ENCODE measurements around the gene F2RL1. TPM values are rescaled to one million over a fixed set of nuclear protein-coding genes. Genes with fewer than 3 reads are reported as not detected.

The F2RL1 gene
- total and polyA plus RNA-seq, 2 of the 8 experiments (the other 6 are each of a cell fraction or from before 2014, with no cell fraction given), result 23.2 to 26.6 TPM

DNA sequence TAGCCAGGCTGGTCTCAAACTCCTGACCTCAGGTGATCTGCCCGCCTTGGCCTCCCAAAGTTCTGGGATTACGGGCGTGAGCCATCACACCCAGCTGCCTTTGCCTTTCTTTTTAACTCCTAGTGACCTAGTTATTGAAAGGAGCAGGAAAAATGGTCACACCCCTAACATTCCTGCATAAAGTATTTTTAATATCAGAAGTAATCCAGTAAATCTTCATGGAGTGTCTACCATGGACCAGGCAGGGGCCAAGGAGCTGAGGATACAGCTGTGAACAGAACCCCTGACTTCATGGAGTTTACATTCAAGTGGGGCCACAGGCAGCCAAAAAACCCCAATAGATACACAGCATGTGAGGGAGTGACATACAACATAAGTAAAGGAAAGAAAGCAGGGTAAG is 18.3 kb upstream of the F2RL1 start:
- Histone ChIP-seq H3K4me3 (ENCODE audit: extremely low read depth in 1 of 4, insufficient read depth in 2 of 4, low read depth in 3 of 4, low read length in 4 of 4) (no peak overlapping the region), H2BK5ac (ENCODE audit: low read depth, low read length) (no peak overlapping the region), H3K4me2 (ENCODE audit: insufficient read depth in 1 of 2, low read depth in 2 of 2, low read length in 2 of 2) (no peak overlapping the region), H2BK20ac (ENCODE audit: low read length) (no peak overlapping the region), H2AK5ac (ENCODE audit: low read depth, low read length) (no peak overlapping the region), H3K14ac (ENCODE audit: insufficient read length) (no peak overlapping the region), H3K27me3 (replicated peaks in 1 of 4; ENCODE audit: control insufficient read depth in 3 of 4, extremely low read depth in 1 of 4, insufficient read depth in 3 of 4, low read length in 3 of 4) (no peaks in the 10 kb centered on the region; a peak in 1 of 7 replicates), H3K18ac (ENCODE audit: extremely low read depth, low read length) (no peak overlapping the region), H3K79me1 (ENCODE audit: low read depth, low read length) (no peaks in the 10 kb centered on the region), H3K36me3 (ENCODE audit: control insufficient read depth in 2 of 4, insufficient read depth in 4 of 4, low read length in 3 of 4) (no peaks in the 10 kb centered on the region), H3K27ac (ENCODE audit: low read depth, low read length) (no peak overlapping the region), H3K79me2 (ENCODE audit: control insufficient read depth in 1 of 2, insufficient read depth in 2 of 2, low read length in 2 of 2) (no peaks in the 10 kb centered on the region), H4K91ac (replicated peaks; ENCODE audit: insufficient read length, low read length) (no peak overlapping the region), H3K56ac (replicated peaks; ENCODE audit: insufficient read length, low read depth, low read length) (no peak overlapping the region), H4K8ac (ENCODE audit: extremely low read depth, insufficient read depth, low read length) (no peak overlapping the region), H2AFZ (ENCODE audit: low read length) (no peak overlapping the region), H3K9ac (replicated peaks in 1 of 4; ENCODE audit: extremely low read depth in 1 of 4, low read depth in 3 of 4, low read length in 3 of 4) (no peak overlapping the region), H3K4me1 (replicated peaks in 1 of 4; ENCODE audit: control insufficient read depth in 3 of 4, insufficient read depth in 4 of 4, low read length in 3 of 4) (peaks cover 0 to 2% (median 0%) of the 10 kb centered on the region in 4 experiments; a peak in 3 of 7 replicates), H3K23ac (ENCODE audit: insufficient read length) (no peak overlapping the region), H2BK15ac (ENCODE audit: low read length) (no peak overlapping the region), H4K20me1 (replicated peaks in 1 of 2; ENCODE audit: control insufficient read depth in 1 of 2, insufficient read depth in 2 of 2, low read length in 2 of 2) (no peaks in the 10 kb centered on the region), H2BK12ac (ENCODE audit: low read depth, low read length) (no peak overlapping the region), H4K5ac (ENCODE audit: insufficient read length, low read depth, low read length) (no peak overlapping the region), H3K23me2 (ENCODE audit: low read depth, low read length) (no peaks in the 10 kb centered on the region), H3K9me3 (ENCODE audit: insufficient read depth in 2 of 2, low read depth in 1 of 2, low read length in 1 of 2) (no peaks in the 10 kb centered on the region), H3K4ac (replicated peaks; ENCODE audit: insufficient read length, low read depth, low read length) (no peak overlapping the region), H2BK120ac (replicated peaks; ENCODE audit: low read depth, low read length) (no peak overlapping the region)
- ChIA-PET POLR2A (ENCODE audit: partially characterized antibody) (interaction anchor here (1.5 to 11.5 kb wide), 2 partner anchors 10 to 18 kb away, joined by 4 to 131 read pairs; partner anchors contain the start of gene F2RL1), CTCF (ENCODE audit: partially characterized antibody) (interaction anchor here (1.4 kb wide), 1 partner anchor 10 kb away, joined by 3 read pairs; no protein-coding TSS in a partner anchor)
- FAIRE-seq (no peak), DNase-seq (ENCODE audit: low read depth in 1 of 2, low spot score in 2 of 2) (no peak)
- 93% methylated on average over 3 of the region's 3 CpGs; no CpG with 5 or more reads in 1 of the 2 experiments for WGBS, 2 experiments (ENCODE audit: extremely low coverage in 1 of 2, insufficient coverage in 1 of 2, insufficient read length in 1 of 2, insufficient replicate concordance in 2 of 2, low coverage in 1 of 2, low lambda C conversion rate in 2 of 2, missing lambda C conversion rate in 1 of 2)
- TF ChIP-seq YY1 (IDR thresholded peaks at IDR 0.05; ENCODE audit: low read depth, low read length) (no peak), POLR2AphosphoS5 (IDR thresholded peaks at IDR 0.05; ENCODE audit: low read depth, low read length) (no peak), ASH2L (IDR thresholded peaks at IDR 0.05; ENCODE audit: low read length) (no peak), TAF1 (IDR thresholded peaks at IDR 0.05; ENCODE audit: low read depth, low read length) (no peak), CEBPB (IDR thresholded peaks at IDR 0.05; ENCODE audit: low read depth, low read length) (no peak), RFX5 (IDR thresholded peaks at IDR 0.05; ENCODE audit: borderline replicate concordance, low read depth, low read length) (no peak), CTBP2 (IDR thresholded peaks at IDR 0.05; ENCODE audit: borderline replicate concordance, insufficient read depth, insufficient read length, low read length) (no peak), JUN (IDR thresholded peaks at IDR 0.05; ENCODE audit: low read depth, low read length) (no peak), RAD21 (IDR thresholded peaks at IDR 0.05 in 1 of 2, conservative IDR thresholded peaks at IDR 0.05 in 1 of 2; ENCODE audit: low read depth in 2 of 2, low read length in 2 of 2) (no peak), KDM5A (IDR thresholded peaks at IDR 0.05; ENCODE audit: low read length) (no peak), HDAC2 (IDR thresholded peaks at IDR 0.05; ENCODE audit: borderline replicate concordance in 1 of 2, low read depth in 2 of 2, low read length in 2 of 2) (no peak), EGR1 (IDR thresholded peaks at IDR 0.05; ENCODE audit: borderline replicate concordance, low read depth, low read length) (no peak)
- TF ChIP-seq, protein P1, sequence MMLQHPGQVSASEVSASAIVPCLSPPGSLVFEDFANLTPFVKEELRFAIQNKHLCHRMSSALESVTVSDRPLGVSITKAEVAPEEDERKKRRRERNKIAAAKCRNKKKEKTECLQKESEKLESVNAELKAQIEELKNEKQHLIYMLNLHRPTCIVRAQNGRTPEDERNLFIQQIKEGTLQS (IDR thresholded peaks at IDR 0.05; ENCODE audit: insufficient read depth, low read depth, low read length), result no peak
- TF ChIP-seq, protein P2, sequence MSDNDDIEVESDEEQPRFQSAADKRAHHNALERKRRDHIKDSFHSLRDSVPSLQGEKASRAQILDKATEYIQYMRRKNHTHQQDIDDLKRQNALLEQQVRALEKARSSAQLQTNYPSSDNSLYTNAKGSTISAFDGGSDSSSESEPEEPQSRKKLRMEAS (IDR thresholded peaks at IDR 0.05), result no peak
